ENCODE data around the gene SPATA6. TPM values are rescaled to one million over a fixed set of nuclear protein-coding genes. Genes with fewer than 3 reads are reported as not detected.

SPATA6 gene
- total RNA-seq, 4 donors from 2014 or later, result 20.9 to 41.5 (median 34.0) TPM

DNA sequence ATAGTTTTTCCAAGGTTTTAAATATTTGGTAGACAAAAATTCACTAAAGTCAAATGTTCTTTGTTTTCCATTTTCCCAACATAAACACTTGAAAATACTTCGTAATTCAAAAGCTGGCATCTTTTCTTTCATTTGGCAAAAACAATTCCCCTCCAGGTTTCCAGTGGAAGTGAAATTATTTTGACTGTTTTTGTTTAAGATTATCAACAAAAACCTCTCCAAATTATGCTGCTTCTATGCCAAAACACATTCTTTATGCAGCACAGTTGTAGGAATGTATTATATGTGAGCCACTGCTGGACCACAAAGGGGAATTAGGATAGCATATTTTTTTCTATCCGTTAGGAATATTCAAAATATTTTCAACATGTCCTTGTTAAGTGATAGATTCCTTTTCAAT is 205.4 kb downstream of the SPATA6 start:
- Histone ChIP-seq H3K4me3 (replicated peaks in 1 of 3) (no peak overlapping the region), H3K27me3 (no peaks in the 10 kb centered on the region), H3K9me3 (no peaks in the 10 kb centered on the region), H3K27ac (no peak overlapping the region), H3K36me3 (no peaks in the 10 kb centered on the region), H3K4me1 (no peaks in the 10 kb centered on the region)
- intact Hi-C loops (cut with DNase I), result no loop called here
- no peak for TF ChIP-seq CTCF (IDR thresholded peaks at IDR 0.05)
- no peak for TF ChIP-seq POLR2A (IDR thresholded peaks at IDR 0.05)
- no peak for DNase-seq
- 74 to 80% methylated on average over 2 of the region's 2 CpGs for WGBS, 2 donors

- H3K27ac ChIP-seq, result no peak overlapping the region
- 71 to 75% methylated on average over 1 of the region's 1 CpG for WGBS, 2 donors
- no peaks in the 10 kb centered on the region for H3K27me3 ChIP-seq
- H3K4me3 ChIP-seq (replicated peaks in 1 of 3), result no peak overlapping the region
- no peak for TF ChIP-seq POLR2A (IDR thresholded peaks at IDR 0.05)
- TF ChIP-seq CTCF (IDR thresholded peaks at IDR 0.05), result no peak
- no peaks in the 10 kb centered on the region for H3K4me1 ChIP-seq
- intact Hi-C loops (cut with DNase I), result no loop called here
- DNase-seq, result no peak
- H3K9me3 ChIP-seq, result no peaks in the 10 kb centered on the region
- H3K36me3 ChIP-seq, result no peaks in the 10 kb centered on the region
Observed at GRCh38 chr1:48263041-48263440, 209.0 kb downstream of the SPATA6 start.

DNA sequence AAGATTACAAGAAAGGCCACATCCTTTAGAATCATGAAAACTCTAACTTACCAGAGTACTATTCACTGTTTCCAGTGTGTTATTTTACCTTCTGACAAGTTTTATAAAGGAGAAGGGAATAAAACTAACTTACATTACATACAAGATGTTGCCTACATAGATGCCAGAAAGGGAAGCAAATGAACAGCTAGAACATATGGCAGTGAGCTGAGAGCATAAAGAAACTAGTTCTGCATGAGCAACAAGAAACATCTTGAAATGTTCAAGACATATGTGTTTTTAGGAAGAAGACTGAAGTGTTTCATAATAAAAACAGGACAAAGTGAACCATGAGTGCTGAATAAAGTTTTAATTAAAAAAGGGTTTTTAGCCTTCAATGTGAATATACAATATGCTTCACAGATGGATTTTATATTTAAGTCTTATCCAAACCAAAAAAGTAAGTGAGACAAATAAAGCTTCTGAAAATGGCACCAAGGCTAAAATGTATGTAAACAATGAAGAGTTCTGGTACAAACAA is 210.1 kb downstream of the SPATA6 start:
- no peak overlapping the region for H3K27ac ChIP-seq
- DNase-seq, result no peak

GRCh38 chr1:48258106-48258505 is 213.9 kb downstream of the SPATA6 start:
- H3K4me3 ChIP-seq (replicated peaks in 1 of 3), result no peak overlapping the region
- no peaks in the 10 kb centered on the region for H3K27me3 ChIP-seq
- no peaks in the 10 kb centered on the region for H3K9me3 ChIP-seq
- no peaks in the 10 kb centered on the region for H3K36me3 ChIP-seq
- 77 to 100% methylated on average over 1 of the region's 1 CpG for WGBS, 2 donors
- intact Hi-C loops (cut with DNase I), result no loop called here
- H3K4me1 ChIP-seq, result no peaks in the 10 kb centered on the region
- TF ChIP-seq POLR2A (IDR thresholded peaks at IDR 0.05) (no peak), CTCF (IDR thresholded peaks at IDR 0.05) (no peak)
- DNase-seq, result no peak
- H3K27ac ChIP-seq, result no peak overlapping the region

More for the DNA sequence above, 210.1 kb downstream of the SPATA6 start:
- no peaks in the 10 kb centered on the region for H3K36me3 ChIP-seq
- TF ChIP-seq POLR2A (IDR thresholded peaks at IDR 0.05), result no peak
- TF ChIP-seq CTCF (IDR thresholded peaks at IDR 0.05), result no peak
- no peaks in the 10 kb centered on the region for H3K27me3 ChIP-seq
- no peaks in the 10 kb centered on the region for H3K4me1 ChIP-seq
- intact Hi-C loops (cut with DNase I), result no loop called here
- no peaks in the 10 kb centered on the region for H3K9me3 ChIP-seq
- H3K4me3 ChIP-seq (replicated peaks in 1 of 3), result no peak overlapping the region

DNA sequence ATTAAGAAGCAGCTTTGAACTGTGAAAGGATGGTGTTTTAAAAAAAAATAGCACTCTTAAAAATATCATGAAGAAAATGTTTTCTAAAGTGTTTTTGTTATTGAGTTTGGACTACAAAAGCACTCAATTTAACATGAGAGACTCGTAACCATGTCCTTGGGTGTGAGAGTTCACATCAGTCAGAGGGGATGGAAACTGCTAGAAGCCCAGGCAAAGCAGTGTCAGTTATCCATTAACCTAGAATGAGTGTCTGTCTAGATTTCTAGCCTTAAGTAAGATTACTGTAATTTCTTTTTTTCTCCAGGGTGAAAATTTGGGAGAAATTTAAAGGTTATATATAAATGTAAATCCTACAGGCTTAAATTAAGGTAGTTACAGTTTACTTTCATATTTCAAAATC is 217.8 kb downstream of the SPATA6 start:
- H3K4me3 ChIP-seq (replicated peaks in 1 of 3), result no peak overlapping the region
- no peaks in the 10 kb centered on the region for H3K9me3 ChIP-seq
- no peaks in the 10 kb centered on the region for H3K27me3 ChIP-seq
- WGBS, 2 donors, result 89 to 98% methylated on average over 1 of the region's 1 CpG
- intact Hi-C loops (cut with DNase I), result no loop called here
- no peak for DNase-seq
- no peak overlapping the region for H3K27ac ChIP-seq
- no peaks in the 10 kb centered on the region for H3K36me3 ChIP-seq
- H3K4me1 ChIP-seq, result no peaks in the 10 kb centered on the region
- TF ChIP-seq CTCF (IDR thresholded peaks at IDR 0.05), result no peak
- no peak for TF ChIP-seq POLR2A (IDR thresholded peaks at IDR 0.05)
